ENCODE data around the gene SFXN4.

SFXN4 gene

DNA sequence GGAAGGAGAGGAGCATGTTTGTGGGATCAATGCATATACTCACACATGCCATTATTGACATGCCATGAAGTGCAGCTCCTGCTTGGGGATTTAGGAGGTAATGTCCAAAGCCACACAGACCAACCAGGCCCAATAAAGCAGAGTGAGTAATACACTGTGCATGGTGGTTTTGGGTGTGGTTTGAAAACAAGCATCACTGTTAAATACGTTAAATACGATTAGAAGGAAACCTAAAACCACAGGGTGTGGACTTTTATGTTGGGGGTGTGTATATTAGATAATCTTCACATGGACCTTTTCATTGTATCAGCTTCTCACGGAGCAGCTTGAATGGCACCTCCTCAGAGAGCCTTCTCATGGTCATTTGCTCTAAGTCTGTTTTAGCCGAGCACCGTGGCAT, 74.5 kb downstream of the SFXN4 start:
- in situ Hi-C loops (cut with MboI; ENCODE audit: low pct_unique_long_range_greater_than_20kb, low sequenced_read_pairs), result no loop called here
- no peak for DNase-seq

Data from KBM-7 (cell line).